Chondrocyte (in vitro differentiated cells): ENCODE results near the gene GIMAP5. TPM values are rescaled to one million over a fixed set of nuclear protein-coding genes. Genes with fewer than 3 reads are reported as not detected.

Source experiments
- DNase-seq: peaks from one replicate; pipeline ENCODE4 v3.0.0; 2021; ENCODE audit warnings: mixed read lengths, low spot score
- H3K27ac Mint-ChIP-seq: one replicate; pipeline ENCODE4 v1.8.0; 2021; ENCODE audit warnings: mild to moderate bottlenecking, moderate library complexity, mixed read lengths; ENCODE audit not compliant: unreplicated experiment
- H3K27me3 Mint-ChIP-seq: 2 replicates; pipeline ENCODE4 v1.8.0; 2021; ENCODE audit warnings: low read depth, mixed read lengths
- H3K36me3 Mint-ChIP-seq: 2 replicates; pipeline ENCODE4 v1.8.0; 2021; ENCODE audit warnings: low read depth, mixed read lengths
- H3K4me1 Mint-ChIP-seq: 2 replicates; pipeline ENCODE4 v1.8.0; 2021; ENCODE audit warnings: low read depth, mild to moderate bottlenecking, mixed read lengths
- H3K4me3 Mint-ChIP-seq: one replicate; pipeline ENCODE4 v1.8.0; 2021; ENCODE audit warnings: mild to moderate bottlenecking, moderate library complexity, mixed read lengths; ENCODE audit not compliant: unreplicated experiment
- H3K9me3 Mint-ChIP-seq: 2 replicates; pipeline ENCODE4 v1.8.0; 2021; ENCODE audit warnings: low read depth, mixed read lengths
- CTCF ChIP-seq: fragments of 200-600 bp; sonication (generic); IDR thresholded peaks from 2 replicates; pipeline ENCODE4 v1.5.0; 2021; ENCODE audit warnings: antibody characterized with exemption, mild to moderate bottlenecking, moderate library complexity
- total RNA-seq: library from RNA; stranded (reverse); gene quantifications from 3 replicates; pipeline ENCODE4 v1.2.1, GENCODE V29; 2021

The GIMAP5 gene
- total RNA-seq, 1 donor from 2014 or later, result not detected

- no peak overlapping the region for H3K4me3 Mint-ChIP-seq
- no peak for DNase-seq
- H3K27ac Mint-ChIP-seq, result no peak overlapping the region
- no peak for TF ChIP-seq CTCF
- peaks cover 6% of the 10 kb centered on the region for H3K27me3 Mint-ChIP-seq
- peaks cover 4% of the 10 kb centered on the region for H3K9me3 Mint-ChIP-seq
- no peaks in the 10 kb centered on the region for H3K4me1 Mint-ChIP-seq
- H3K36me3 Mint-ChIP-seq, result no peaks in the 10 kb centered on the region
These were observed 3.6 kb upstream of the GIMAP5 start for GRCh38 chr7:150733482-150734095.

GRCh38 chr7:150734254-150734653 lies 3.0 kb upstream of the GIMAP5 start:
- H3K27me3 Mint-ChIP-seq, result peaks cover 8% of the 10 kb centered on the region
- no peaks in the 10 kb centered on the region for H3K4me1 Mint-ChIP-seq
- no peak for DNase-seq
- no peaks in the 10 kb centered on the region for H3K9me3 Mint-ChIP-seq
- no peak overlapping the region for H3K27ac Mint-ChIP-seq
- H3K4me3 Mint-ChIP-seq, result no peak overlapping the region
- TF ChIP-seq CTCF, result no peak
- no peaks in the 10 kb centered on the region for H3K36me3 Mint-ChIP-seq

GRCh38 chr7:150735596-150736358 lies 1.4 kb upstream of the GIMAP5 start:
- H3K9me3 Mint-ChIP-seq, result peaks cover 3% of the 10 kb centered on the region
- TF ChIP-seq CTCF, result no peak
- no peak overlapping the region for H3K27ac Mint-ChIP-seq
- DNase-seq, result no peak
- no peaks in the 10 kb centered on the region for H3K36me3 Mint-ChIP-seq
- H3K4me3 Mint-ChIP-seq, result no peak overlapping the region
- H3K27me3 Mint-ChIP-seq, result peaks cover 12% of the 10 kb centered on the region
- H3K4me1 Mint-ChIP-seq, result no peaks in the 10 kb centered on the region

- H3K4me1 Mint-ChIP-seq, result no peaks in the 10 kb centered on the region
- no peak for DNase-seq
- H3K27me3 Mint-ChIP-seq, result peaks cover 14% of the 10 kb centered on the region
- H3K36me3 Mint-ChIP-seq, result no peaks in the 10 kb centered on the region
- no peak overlapping the region for H3K27ac Mint-ChIP-seq
- no peak for TF ChIP-seq CTCF
- H3K9me3 Mint-ChIP-seq, result peaks cover 3% of the 10 kb centered on the region
- no peak overlapping the region for H3K4me3 Mint-ChIP-seq
These were observed 354 bp upstream of the GIMAP5 start for GRCh38 chr7:150736864-150737263.

GRCh38 chr7:150738092-150738491 lies 874 bp downstream of the GIMAP5 start:
- Mint-ChIP-seq H3K27ac (no peak overlapping the region), H3K27me3 (peaks cover 14% of the 10 kb centered on the region), H3K9me3 (peaks cover 3% of the 10 kb centered on the region), H3K4me1 (no peaks in the 10 kb centered on the region), H3K4me3 (no peak overlapping the region), H3K36me3 (no peaks in the 10 kb centered on the region)
- no peak for TF ChIP-seq CTCF
- DNase-seq, result no peak
